Nephron progenitor cell (in vitro differentiated cells): ENCODE data around the gene NXPH3.

Source experiments
- DNase-seq: peaks from one replicate; pipeline ENCODE4 v3.0.0; 2021
- H3K27ac Mint-ChIP-seq: 2 replicates; pipeline ENCODE4 v1.8.0; 2021; ENCODE audit warnings: mild to moderate bottlenecking, moderate library complexity, mixed read lengths
- H3K27me3 Mint-ChIP-seq: 2 replicates; pipeline ENCODE4 v1.8.0; 2021; ENCODE audit warnings: mild to moderate bottlenecking, low read depth, mixed read lengths; ENCODE audit not compliant: poor library complexity
- H3K36me3 Mint-ChIP-seq: 2 replicates; pipeline ENCODE4 v1.8.0; 2021; ENCODE audit warnings: low read depth, mixed read lengths
- H3K4me1 Mint-ChIP-seq: 2 replicates; pipeline ENCODE4 v1.8.0; 2021; ENCODE audit warnings: mixed read lengths
- H3K4me3 Mint-ChIP-seq: 2 replicates; pipeline ENCODE4 v1.8.0; 2021; ENCODE audit warnings: mild to moderate bottlenecking, moderate library complexity, mixed read lengths
- H3K9me3 Mint-ChIP-seq: 2 replicates; pipeline ENCODE4 v1.8.0; 2021; ENCODE audit warnings: mild to moderate bottlenecking, moderate library complexity, mixed read lengths
- CTCF ChIP-seq: fragments of 200-600 bp; sonication (generic); IDR thresholded peaks from 2 replicates; pipeline ENCODE4 v1.5.0; 2021; ENCODE audit warnings: antibody characterized with exemption

NXPH3 gene

GRCh38 chr17:49545806-49546545 is 29.7 kb upstream of the NXPH3 start:
- Mint-ChIP-seq H3K36me3 (no peaks in the 10 kb centered on the region), H3K4me3 (peak overlapping the region; percentile 44), H3K27ac (no peak overlapping the region), H3K4me1 (peaks cover 57% of the 10 kb centered on the region), H3K9me3 (peaks cover 11% of the 10 kb centered on the region), H3K27me3 (peaks cover 16% of the 10 kb centered on the region)
- TF ChIP-seq CTCF: no peak
- DNase-seq: no peak

- Mint-ChIP-seq H3K27me3 (peaks cover 16% of the 10 kb centered on the region), H3K9me3 (peaks cover 7% of the 10 kb centered on the region), H3K4me3 (peak overlapping the region; percentile 7), H3K4me1 (peaks cover 57% of the 10 kb centered on the region), H3K36me3 (no peaks in the 10 kb centered on the region), H3K27ac (peak overlapping the region; percentile 73)
- TF ChIP-seq CTCF: no peak
- DNase-seq: no peak
Measured at GRCh38 chr17:49546546-49547535, 28.8 kb upstream of the NXPH3 start.

GRCh38 chr17:49547566-49547965 is 28.1 kb upstream of the NXPH3 start:
- peak overlapping the region; percentile 7 for H3K4me3 Mint-ChIP-seq
- TF ChIP-seq CTCF: no peak
- H3K27me3 Mint-ChIP-seq: peaks cover 16% of the 10 kb centered on the region
- peaks cover 57% of the 10 kb centered on the region for H3K4me1 Mint-ChIP-seq
- peaks cover 7% of the 10 kb centered on the region for H3K9me3 Mint-ChIP-seq
- peak overlapping the region; percentile 73 for H3K27ac Mint-ChIP-seq
- no peak for DNase-seq
- H3K36me3 Mint-ChIP-seq: no peaks in the 10 kb centered on the region

- peak overlapping the region; percentile 31 for H3K4me3 Mint-ChIP-seq
- peaks cover 7% of the 10 kb centered on the region for H3K9me3 Mint-ChIP-seq
- H3K27me3 Mint-ChIP-seq: peaks cover 16% of the 10 kb centered on the region
- no peaks in the 10 kb centered on the region for H3K36me3 Mint-ChIP-seq
- H3K27ac Mint-ChIP-seq: peak overlapping the region; percentile 81
- peaks cover 61% of the 10 kb centered on the region for H3K4me1 Mint-ChIP-seq
- TF ChIP-seq CTCF: no peak
- no peak for DNase-seq
Measured at GRCh38 chr17:49548051-49548505, 27.6 kb upstream of the NXPH3 start.

- no peak for DNase-seq
- peak; percentile 28 for TF ChIP-seq CTCF
- Mint-ChIP-seq H3K4me3 (peak overlapping the region; percentile 31), H3K9me3 (peaks cover 2% of the 10 kb centered on the region), H3K27ac (peak overlapping the region; percentile 81), H3K27me3 (peaks cover 10% of the 10 kb centered on the region), H3K36me3 (no peaks in the 10 kb centered on the region), H3K4me1 (peaks cover 63% of the 10 kb centered on the region)
Measured at GRCh38 chr17:49548506-49549310, 27.0 kb upstream of the NXPH3 start.
